GM21423 (cell line): ENCODE measurements around the gene PARP8.
"Not testable (repeated sequence)": the region's sequence is repeated elsewhere in the genome, so short reads cannot be mapped to it uniquely, and the experiment has no call there.

Experiments
- ATAC-seq: cut with Tn5 transposase; IDR thresholded peaks from one replicate; pipeline ENCODE4 v1.9.1; 2021; ENCODE audit warnings: mild to moderate bottlenecking, moderate library complexity; ENCODE audit not compliant: unreplicated experiment

The PARP8 gene, protein sequence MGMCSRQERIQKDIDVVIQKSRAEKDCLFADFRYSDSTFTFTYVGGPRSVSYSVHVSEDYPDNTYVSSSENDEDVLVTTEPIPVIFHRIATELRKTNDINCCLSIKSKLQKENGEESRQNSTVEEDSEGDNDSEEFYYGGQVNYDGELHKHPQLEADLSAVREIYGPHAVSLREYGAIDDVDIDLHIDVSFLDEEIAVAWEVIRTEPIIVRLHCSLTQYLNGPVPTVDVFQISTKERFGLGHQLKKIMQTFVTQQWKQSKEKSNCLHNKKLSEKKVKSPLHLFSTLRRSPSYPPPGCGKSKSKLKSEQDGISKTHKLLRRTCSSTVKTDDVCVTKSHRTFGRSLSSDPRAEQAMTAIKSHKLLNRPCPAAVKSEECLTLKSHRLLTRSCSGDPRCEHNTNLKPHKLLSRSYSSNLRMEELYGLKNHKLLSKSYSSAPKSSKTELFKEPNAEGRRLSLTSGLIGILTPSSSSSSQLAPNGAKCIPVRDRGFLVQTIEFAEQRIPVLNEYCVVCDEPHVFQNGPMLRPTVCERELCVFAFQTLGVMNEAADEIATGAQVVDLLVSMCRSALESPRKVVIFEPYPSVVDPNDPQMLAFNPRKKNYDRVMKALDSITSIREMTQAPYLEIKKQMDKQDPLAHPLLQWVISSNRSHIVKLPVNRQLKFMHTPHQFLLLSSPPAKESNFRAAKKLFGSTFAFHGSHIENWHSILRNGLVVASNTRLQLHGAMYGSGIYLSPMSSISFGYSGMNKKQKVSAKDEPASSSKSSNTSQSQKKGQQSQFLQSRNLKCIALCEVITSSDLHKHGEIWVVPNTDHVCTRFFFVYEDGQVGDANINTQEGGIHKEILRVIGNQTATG

DNA sequence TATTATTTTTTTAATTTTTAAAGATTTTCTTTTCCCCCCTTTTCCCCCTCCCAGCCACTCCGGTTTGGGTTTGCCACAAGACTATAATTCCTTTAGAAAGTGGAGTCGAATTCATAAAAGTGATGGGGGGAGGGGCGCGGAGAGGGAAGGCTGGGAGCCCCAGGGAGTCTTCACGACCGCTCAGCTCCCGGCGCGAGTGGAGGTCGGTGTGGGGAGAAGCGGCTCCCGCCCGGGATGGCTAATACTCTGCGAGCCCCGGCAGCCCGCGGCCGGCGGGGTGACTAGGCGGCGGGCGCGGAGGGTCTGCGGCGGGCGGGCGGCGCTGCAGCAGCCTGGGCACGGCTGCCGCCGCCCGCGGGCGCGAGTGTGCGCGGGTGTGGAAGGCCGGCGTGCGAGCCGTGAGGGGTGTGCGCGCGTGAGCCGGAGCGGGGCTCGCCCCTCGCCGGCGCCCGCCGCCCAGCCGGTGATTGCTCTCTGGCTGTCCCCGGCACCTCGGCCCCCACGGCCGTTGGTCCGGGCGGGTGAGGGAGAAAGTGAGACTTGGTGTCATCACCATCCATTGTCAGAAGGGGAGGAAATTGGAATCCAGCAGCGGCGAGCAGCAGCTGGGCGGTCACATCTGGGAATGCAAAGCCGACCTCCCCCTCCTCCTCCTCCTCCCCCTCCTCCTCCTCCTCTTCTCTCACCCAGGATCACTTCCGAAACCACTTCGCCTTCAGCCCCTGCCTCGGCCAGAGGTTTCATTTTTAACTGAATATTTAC is at the start of gene PARP8:
Gene PARP8 (plus strand): TSS at position 377 of the 762 bp plus-strand sequence. CDS start 459 bp downstream, outside the sequence.
- peak; percentile 32 for ATAC-seq

DNA sequence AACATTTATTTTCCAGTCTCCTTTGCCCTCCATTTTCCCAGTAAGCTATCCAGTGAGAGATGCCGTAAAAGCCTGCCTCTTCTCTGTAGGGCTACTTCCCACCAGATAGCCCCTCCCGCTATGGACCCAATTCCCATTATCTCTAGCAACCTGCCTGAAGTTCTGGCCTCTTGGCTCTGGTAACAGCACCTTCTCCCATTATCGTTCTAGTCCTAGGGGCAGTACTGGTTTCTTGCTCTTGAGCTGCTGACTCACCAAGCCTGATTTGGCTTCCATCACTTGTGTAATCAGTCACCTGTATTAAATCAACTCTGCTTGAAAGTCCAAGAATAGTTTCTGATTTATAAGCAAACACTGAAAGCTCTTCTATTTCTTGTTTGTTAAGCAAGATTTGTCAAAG is 42.8 kb upstream of the PARP8 start:
- no peak for ATAC-seq

DNA sequence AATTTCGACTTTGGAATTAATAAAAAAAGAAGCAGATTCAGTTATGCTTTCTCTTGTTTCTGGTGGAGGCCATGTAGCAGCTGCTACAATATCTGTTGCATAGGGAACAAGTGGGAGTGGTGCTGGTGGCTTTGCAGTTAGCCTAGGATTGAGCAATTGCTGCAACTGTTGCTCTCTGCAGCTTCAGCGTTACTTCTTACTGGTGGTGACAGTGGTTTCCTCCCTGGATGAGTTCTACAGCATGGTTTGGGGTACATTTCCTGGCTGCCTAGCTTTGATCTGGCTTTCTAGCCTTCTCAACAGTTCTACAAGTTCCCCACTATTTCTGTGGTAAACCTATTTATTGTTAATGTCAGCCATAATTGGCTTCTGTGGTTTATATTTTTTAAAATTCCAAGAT is 31.6 kb upstream of the PARP8 start:
- ATAC-seq = not testable (repeated sequence)

DNA sequence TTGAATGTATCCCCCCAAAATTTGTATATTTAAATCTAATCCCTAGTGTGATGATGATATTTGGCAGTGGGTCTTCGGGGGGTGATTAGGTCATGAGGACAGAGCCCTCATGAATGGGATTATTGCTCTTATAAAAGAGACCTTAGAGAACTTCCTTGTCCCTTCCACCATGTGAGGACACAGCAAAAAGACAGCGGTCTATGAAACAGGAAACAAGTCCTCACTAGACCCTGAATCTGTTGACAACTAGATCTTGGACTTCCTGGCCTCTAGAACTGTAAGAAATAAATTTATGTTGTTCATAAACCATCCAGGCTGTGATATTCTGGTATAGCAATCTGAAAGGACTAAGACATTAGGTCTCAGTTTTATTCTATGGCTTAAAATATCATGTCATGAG is 28.9 kb upstream of the PARP8 start:
- not testable (repeated sequence) for ATAC-seq

DNA sequence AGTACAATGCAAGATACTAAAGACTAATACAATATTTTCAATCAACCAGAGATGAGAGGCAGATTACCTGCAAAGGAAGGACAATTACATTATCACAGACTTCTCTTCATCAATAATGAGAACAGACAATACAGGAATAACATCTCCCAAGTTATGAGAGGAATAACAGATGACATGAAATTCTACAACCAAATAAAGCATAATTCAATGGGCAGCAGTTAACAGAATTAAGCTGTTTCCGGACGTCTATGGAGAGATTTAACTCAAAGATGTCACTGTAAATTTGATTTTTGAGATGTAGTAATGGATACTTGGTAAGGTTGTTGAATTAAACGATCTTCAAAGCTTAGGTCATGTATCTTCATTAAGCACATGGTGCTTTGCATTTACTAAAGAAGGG is 19.8 kb upstream of the PARP8 start:
- no peak for ATAC-seq

DNA sequence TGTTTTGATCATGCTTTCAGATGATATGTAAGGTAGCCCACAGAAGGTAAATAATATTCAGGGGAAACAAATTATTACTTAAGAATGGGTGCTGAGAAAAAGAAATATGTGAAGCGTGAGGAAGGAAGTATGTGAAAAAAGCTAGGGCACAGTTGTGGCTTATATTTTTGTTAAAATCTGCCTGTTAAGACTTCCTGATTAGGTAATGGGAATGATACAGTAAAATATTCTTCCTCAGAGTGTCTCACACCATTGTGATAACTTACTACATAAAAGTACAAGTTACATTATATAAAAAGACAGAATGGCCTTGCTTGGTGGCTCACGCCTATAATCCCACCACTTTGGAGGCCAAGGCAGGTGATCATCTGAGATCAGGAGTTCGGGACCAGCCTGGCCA is 18.7 kb upstream of the PARP8 start:
- no peak for ATAC-seq

DNA sequence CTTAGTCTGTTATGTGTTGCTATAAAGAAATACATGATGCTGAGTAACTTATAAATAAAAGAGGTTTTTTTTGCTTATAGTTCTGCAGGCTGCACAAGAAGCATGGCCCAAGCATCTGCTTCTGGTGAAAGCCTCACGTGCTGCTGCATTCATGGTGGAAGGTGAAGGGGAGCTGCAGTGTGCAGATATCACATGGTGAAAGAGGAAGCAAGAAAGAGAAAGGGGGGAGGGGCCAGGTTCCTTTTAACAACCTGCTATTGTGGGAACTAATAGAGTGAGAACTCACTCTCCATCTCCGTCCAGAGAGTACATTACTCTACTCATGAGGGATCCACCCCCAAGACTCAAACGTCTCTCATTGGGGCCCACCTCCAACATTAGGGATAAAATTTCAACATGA is 12.5 kb upstream of the PARP8 start:
- peak; percentile 97 for ATAC-seq

DNA sequence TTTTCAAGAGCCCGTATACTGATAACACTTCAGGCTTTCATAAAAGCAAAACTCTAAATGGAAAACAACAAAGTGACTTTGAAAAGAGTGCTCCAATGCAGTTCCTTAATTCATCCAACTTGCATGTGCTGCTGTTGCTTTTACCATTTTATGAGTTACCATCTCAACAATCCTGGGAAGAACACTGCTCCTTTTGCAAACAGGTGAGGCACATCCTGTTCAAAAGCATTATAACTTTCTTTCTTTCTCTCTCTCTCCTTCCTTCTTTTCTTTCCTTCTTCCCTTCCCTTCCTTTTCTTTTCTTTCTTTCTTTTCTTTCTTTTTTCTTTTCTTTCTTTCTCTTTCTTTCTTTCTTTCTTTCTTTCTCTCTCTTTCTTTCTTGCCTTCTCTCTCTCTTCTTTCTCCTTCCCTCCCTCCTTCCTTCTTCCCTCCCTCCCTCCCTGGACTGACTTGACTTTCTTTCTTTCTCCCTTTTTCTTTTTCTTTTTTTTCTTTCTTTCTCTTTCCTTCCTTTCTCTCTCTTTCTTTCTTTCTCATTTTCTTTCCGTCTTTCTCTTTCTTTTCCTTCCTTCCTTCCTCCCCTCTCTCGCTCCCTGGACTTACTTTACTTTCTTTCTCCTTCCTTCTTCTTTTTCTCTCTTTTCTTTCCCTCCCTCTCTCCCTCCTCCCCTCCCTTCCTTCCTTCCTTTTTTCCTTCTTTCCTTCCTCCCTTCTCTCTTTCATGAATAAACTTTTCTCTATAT is 11.2 kb upstream of the PARP8 start:
- ATAC-seq = no peak

DNA sequence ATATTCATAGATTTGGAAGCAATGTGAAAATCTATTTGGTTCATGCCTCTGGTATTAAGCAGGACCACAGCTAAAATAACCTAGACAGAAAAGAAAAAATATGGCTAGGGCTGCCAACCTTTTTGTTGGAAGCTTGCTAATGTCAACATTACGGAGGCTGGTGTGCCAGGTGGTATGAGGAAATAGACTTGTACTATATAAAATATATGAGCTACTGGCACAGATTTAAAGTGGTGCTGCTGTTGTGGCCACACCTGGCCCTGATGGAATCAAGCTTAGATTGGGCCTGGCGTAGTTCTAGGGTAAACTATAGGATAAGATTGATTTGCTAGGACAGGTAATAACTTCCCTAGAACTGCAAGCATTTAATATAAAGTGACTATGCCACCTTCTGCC is 10.6 kb upstream of the PARP8 start:
- no peak for ATAC-seq

DNA sequence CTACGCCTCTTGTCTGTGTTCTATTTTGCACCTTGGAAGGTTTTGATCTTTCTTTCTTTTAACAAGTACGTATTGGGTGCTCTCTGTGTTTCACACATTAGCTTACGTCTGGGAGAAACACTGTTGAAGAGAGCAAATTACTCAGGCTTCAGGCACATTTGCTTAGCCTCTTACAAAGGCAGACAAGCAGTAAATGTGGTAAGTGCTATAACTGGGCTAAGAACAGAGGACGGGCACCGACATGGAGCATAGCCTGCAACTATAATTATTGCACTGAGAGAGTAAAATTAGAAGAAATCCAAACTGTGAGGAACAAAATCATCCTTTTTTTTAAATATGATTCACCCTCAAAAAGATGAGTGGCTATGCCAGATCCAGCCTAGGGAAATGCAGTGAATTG is 9.4 kb upstream of the PARP8 start:
- ATAC-seq = no peak

DNA sequence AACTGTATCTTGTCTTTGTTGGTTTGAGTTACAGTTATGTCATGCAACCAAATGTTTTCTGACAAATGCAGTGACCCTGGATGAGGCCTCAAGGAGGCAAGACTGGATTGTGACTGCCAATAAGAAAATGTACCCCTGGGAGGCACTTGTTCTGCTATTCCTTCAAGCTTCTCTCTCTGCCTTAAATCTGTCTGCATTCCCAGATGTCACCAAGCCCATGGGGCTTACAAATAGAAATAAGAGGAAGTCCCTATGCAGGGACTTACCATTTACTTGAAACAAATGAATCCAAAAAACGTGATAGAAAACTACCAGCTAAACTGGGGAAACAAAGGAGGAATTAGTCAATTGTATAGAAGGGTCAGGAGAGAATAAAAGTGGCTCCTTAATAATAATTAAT is 8.2 kb upstream of the PARP8 start:
- ATAC-seq = no peak

DNA sequence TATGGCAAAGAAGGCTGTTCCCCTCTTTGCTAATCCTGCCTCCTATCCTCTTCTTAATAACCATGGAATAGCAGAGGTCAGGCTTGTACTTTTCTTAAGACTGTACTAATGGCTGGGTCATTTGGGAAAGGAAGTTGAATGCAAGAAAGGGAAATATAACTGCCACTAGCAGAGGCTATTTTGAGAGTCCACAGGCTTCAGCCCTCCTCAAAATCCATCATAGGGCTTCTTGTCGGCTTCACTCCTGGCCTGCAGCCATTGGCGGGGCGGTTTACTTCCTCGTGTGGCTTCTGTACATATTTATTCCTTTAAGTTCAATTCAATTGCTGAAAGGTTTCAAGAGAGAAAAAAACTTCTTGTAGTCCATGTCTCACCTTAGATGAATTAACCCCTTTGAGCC is 2.8 kb upstream of the PARP8 start:
- ATAC-seq = no peak

DNA sequence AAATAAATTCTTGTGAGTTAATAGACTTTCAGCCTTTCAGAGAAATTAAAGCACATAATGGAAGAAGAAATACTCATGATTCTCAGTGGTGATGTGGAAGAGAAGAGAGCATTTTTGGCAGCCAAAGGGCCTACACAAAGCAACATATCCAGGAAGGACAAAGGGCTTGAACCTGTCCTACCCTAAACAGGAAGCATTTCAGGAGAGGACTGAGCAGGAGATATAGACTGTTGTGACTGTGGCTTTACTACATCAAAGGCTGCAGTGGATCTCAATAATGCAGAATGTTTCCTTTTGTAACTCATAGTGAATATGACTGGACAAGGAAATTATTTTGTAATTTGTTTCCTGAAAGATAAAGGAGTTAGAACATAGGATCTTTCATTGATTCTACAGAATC is 1.3 kb upstream of the PARP8 start:
- ATAC-seq = no peak

DNA sequence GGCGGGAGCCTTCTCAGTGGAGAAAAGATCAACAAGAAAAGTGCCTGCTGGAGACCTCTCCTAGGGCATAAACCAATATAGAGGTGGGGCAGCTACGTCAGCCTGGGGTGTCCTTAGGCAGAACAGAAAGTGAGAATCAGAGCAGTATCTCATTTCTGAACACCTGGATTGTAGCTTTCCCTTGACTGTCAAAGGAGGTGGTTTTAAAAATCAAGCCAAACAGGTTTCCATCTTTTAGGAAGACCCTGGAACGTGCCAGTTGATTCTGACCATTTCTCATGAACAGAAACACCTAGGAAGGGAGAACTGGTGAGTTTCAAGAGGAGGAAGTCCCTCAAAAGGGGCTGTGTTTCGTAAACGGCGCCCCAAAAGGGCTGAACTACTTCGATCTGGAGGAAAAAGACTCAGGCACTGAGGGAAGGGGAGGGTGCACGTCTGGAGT is 655 bp upstream of the PARP8 start:
- not testable (repeated sequence) for ATAC-seq

DNA sequence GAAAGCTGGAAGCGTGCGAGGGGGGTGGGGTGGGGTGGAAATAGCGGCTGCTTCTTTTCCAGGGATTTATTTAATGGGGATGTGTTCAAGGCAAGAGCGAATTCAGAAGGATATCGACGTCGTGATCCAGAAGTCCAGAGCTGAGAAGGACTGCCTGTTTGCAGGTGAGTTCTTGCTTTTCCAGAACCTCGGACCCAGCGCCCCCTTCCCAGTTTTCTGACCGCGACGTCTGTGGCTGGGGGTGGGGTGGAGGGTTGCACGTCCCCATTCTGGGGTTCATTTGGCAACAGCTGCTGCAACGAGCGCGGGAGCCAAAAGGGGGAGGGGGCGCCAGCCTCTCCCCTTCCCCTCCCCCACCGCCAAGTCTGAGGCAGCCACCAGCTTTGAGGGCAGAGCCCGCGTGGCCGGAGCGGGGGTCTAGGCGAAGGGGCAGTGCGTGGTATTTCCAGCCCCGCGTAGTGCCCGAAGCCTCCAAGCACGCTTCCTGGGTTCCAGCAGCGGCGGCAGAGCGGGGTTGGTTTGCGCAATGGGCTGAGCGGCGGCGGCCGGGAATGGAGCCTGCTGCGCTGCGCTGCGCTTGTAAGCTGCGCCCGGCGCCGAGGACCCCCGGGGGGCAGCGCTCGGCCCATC is 701 bp downstream of the PARP8 start:
- ATAC-seq = peak; percentile 37

DNA sequence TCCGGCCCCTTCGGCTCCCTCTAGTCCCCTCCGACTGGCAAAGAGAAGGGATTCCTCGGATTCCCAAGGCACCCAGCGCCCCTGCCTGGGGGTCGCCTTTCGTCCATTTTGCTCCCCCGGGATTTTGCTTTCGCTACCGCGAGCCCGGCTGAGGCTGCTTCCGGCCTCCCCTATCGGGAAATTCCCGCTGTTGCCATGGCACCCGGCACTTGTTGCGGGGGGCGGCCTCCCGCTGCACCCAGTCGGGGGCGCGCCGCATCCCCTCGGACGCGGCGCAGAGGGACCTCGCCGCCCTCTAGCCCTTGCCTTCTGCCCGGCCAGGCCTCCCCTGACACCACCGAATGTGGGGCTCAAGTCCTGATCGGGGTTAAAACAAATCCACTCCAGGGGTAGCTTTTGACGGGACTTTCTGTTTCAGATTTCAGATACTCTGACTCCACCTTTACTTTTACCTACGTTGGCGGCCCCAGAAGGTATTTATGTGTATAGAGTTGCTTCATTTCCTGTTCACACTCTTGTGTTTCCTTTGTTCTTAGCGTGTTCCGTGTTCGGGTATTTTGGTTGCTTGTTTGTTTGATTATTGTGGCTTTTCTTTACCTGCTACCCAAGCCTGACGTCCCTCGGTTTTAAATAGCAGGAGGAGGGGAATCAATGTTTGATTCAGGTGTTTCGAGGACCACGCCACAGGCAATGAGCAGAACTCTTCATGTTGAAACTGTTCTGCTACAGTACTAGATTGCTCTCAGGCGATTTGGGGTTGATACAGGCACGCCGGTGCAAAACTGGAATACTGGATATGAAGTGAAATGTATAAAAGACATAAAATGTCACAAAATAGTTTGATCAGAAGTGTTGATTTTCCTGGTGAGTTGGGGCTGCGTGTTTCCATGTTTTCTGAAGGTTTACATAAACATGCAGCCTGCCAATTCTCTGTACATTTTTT is 1.5 kb downstream of the PARP8 start:
- ATAC-seq = peak; percentile 85

DNA sequence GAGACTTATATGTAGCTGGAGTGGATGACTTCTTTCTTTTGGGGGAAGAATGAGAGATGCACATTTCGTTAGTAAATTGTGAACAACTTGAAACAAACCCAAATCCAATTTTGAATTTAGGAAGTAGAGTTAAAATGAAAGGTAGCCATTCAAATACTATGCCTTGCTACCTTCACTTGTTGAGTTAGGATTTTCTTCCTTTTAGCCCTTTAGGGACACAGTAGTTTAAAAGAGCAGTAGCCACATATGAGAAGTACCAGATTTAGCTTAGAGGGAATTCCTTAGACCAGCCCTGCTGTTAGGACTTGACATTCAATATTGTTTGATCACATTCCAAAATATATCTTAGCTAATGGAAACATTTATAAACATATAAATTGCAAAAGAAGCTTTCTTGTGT is 2.2 kb downstream of the PARP8 start:
- not testable (repeated sequence) for ATAC-seq

DNA sequence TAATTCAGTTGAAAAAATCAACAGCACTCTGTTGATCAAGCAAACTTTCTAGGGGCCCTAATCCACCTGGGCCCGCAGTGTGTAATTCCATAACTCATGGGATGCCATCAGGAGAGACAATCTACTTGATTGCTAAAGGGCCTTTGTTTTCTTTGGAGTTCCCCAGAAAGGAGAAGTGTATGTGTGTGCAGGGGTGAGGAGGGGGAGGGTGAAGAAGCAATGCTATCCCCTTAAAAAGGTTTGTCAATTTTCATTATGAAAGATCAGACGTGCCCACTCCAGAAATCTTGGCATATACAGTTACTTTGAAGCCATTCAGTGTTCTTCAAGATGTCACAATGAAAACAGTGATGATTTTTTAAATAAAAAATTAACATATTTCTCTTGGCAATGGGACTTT is 6.2 kb downstream of the PARP8 start:
- ATAC-seq = no peak

DNA sequence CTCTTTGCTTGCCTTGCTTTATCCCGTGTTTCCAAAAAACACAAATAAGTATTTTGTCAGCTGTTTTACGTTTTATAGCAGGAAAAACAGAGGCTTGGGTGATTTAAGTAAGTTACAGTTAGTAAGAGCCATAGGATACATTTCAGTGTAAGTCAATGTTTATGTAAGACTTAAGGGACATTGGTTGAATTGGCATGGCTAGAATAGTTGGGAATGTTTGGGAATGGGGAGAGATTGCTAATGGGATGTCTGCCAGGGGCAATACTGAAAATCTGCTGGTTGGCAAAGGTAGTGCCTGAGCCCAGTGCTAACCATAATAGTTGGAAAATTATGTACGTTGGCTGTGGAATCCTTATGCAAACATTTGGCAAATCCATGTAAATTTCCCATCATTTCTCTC is 7.0 kb downstream of the PARP8 start:
- ATAC-seq = not testable (repeated sequence)
